ENCODE measurements around the gene MED28.

The MED28 gene

GRCh38 chr4:17665346-17665745, 50.9 kb downstream of the MED28 start:
- DNase-seq (ENCODE audit: low read depth, low spot score) = no peak

DNA sequence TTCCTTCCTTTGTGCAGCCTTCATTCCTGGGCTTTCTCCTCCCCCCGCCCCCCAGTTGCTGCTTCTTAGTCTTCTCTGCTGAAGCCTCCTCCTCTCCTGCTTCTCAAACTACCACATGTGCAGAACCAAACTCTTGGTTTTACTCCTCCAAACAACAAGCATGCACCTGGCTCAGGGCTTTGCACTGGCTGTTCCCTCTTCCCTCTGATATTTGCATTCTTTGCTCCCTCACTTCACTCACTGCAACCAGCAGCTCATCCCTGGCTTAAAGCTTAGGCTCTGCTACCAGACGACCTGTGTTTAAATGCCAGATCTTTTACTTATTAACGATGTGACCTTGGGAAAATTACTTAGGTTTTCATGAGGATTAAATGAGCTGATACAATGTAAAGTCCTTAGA, 51.4 kb downstream of the MED28 start:
- no peak for DNase-seq (ENCODE audit: low read depth, low spot score)

DNA sequence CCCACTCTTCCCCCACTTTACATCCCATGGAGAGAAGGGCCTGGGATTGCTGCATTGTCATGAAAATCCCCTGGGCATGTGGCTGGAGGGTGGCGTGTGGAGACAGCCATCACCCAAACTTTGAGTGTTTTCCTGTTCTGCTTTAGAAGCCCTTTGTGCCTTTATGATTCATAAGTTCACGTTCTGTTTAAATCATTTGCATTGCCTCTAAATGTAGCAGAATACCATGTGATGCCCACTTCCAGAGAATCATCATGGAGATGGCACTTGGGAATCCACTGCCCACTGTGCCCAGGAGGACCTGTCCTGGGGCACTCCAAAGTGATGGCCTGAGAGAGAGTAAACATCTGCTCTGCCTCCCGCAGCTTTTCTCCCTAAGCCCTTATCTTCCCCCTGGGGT, 52.8 kb downstream of the MED28 start:
- DNase-seq (ENCODE audit: low read depth, low spot score) = no peak

DNA sequence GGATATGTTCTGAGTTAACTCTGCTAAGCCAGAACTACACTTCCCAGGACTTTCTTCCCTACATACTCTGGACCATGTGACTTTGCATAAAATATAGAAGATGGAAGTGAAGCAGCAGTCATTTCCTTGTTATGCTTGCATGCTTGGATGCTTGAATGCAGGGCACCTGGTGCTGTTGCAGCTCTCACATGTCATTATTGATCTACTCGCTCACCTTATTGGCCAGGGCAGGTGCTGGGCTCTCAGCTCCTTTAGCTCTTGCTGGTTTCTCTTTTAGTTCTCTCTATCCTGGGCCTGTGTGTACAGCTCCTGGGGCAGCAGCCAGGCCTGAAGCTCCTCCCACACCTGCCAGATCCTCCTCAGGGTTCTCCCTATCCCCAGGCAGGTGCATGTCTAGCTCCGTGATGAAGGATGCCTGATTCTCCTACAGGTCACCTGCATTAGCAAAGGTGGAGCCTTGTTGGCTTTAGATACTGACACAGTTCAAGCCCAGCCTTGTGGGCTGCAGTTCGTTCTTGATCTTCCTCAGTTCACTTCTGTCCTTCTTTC, 53.3 kb downstream of the MED28 start:
- DNase-seq (ENCODE audit: low read depth, low spot score) = no peak

DNA sequence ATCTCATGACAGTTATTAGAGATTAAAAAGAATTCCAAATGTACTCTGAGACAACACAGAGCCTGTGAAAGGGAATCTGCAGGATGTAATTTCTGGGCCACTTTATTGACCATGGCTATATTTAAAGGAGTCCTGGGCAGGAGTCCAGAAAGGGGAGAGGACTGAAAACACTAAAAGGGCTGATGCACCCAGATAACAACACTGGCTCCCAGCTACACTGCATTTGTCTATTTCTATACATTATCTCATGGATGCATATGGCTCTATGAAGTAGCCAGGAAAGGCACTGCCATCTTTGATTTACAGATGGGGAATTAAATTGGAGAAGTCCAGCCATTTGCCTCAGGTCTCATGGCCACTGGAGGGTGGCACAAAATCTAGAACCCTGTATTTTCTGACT, 56.0 kb downstream of the MED28 start:
- no peak for DNase-seq (ENCODE audit: low read depth, low spot score)

DNA sequence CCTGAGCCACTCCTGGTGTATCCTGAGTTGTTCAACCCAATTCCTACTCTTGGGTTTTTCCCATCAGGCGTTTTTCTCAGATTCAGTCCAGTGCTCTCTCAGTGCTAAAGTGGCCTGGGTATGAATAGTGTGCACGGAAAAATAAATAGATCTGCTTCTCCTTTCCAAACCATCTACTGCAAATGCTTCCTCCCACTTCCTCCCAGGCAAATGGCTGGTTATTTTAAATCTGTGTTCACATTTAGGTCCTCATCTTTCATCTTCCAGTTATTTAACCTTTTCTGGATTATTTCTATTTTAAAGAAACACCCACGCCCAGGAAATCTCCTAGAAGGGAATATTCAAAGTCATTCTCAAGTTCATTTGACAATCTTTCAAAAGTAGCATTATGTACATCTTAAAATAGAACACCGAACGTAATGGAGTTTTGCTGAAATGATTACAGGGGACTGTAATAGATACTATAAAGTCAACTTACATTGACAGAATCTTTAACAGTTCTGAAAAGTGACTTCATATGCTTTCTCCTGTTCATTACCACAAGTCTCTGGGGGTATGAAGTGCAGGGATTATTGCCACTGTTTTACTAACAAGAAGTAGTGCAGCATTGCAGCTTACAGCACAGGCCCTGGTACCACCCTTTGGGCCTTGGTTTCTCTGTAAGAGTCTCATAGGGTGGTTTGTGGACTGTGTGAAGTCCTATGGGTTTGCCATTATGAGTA, 66.3 kb downstream of the MED28 start:
- no peak for DNase-seq (ENCODE audit: low read depth, low spot score)

DNA sequence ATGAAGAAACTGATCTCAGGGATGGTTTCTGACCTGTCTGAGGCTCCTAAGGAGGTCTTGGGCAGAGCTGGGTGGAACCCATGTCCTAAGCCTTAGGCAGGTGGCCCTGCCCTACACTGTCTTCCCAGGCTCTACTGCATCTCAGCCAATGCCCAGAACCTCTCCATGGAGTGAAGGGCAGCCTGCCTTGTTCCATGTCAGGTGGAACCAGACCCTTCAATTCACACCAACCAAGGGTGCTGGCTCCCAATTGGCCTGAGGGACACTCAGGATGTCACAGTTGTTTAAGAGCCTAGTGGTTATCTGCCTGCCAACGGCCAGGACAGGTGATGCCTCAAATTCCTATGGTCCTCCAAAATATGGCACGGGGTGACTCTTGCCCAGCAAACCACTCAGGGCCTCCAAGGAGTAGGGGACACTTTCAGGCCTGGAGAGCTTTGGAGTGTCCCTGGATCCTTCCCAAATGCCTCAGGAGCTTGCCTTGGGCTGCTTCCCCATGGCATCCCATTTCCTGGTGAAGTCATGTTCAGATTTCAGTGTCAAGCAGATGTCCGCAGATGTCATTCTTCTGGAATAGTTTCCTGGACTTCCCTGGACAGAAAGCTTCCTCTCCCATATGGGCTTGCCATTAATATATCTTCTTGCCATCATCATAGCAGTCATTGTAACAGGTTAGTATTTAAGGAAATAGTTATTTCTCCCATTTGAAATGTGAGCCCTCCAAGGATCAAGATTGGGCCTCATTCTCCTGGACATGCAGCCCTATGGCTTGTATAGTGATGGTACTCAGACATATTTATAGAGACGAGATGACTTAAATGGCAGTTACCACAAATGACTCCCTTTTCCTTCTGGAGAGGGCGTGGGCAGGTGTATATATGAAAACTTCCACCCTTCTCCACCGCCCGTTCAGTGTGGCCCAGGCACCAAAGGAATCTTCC, 67.1 kb downstream of the MED28 start:
- no peak for DNase-seq (ENCODE audit: low read depth, low spot score)

DNA sequence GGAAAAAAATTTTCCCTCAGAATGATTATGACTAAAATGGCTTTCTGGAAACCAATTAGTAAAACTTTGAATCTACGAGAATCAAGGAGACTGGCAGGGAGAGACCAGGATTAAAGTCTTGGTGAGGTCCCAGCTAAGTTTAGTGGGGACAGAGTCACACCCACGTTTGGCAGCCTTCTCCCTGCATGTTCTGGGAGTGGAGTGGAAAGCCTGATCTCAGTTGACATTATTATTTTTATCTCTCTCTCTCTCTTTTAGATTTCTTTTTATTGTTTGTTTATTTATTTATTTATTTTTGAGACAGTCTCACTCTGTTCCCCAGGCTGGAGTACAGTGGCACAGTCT, 67.8 kb downstream of the MED28 start:
- no peak for DNase-seq (ENCODE audit: low read depth, low spot score)
